Activated CD4-positive, alpha-beta T cell treated with anti-CD3 and anti-CD28 coated beads, Interleukin-2, amount 50 U/mL, for 48 hours (primary cell): Measurements from ENCODE around the gene HTR7.

Experiments
- DNase-seq, 2 experiments: peaks; one replicate each; pipeline ENCODE4 v3.0.0-alpha.2; 2020

HTR7 gene

DNA sequence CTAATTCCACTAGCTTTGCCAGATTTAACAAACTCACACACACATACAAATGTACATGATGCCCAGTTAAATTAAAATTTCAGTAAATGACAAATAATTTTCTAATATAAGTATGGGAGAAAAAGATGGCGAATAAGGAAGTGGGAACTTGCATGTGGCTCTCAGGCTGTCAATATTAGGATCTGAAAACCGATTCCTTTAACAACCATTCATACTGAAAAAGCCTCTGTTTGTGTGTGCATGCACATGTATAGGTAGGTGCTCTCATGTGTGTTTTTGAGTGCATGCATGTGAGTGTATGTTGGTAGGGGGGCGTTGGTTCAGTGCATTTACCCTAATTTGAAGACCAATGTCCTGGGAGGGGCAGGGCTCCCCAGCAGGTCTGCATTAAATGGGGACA is 125.3 kb downstream of the HTR7 start:
- no peak for DNase-seq

- no peak for DNase-seq
These were observed 134.3 kb downstream of the HTR7 start for GRCh38 chr10:90723416-90724068.

- DNase-seq = no peak
These were observed 135.0 kb downstream of the HTR7 start for GRCh38 chr10:90722832-90723231.

GRCh38 chr10:90718182-90718581 is 139.7 kb downstream of the HTR7 start:
- DNase-seq = no peak

DNA sequence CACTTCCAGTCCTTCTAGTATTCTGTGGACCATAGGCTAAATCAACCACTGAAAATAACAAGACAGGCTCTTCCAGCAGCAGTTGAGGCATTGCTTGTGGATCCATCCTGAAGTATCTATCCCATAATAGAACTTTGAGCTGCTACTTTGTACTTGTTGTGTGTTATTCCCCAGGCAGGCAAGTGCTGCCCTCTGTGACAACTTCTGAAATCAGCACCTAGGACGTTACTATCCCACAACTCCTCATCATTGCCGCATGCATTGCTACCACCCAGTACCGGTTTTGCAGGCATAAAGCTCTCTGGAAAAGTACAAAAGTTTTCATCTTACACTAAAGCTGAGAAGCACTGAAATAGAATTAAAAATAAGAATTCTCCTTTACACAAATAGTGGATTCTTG is 145.3 kb downstream of the HTR7 start:
- no peak for DNase-seq

- DNase-seq = no peak
These were observed 148.1 kb downstream of the HTR7 start for GRCh38 chr10:90709727-90710126.

- DNase-seq = no peak
These were observed 150.2 kb downstream of the HTR7 start for GRCh38 chr10:90707657-90708056.

DNA sequence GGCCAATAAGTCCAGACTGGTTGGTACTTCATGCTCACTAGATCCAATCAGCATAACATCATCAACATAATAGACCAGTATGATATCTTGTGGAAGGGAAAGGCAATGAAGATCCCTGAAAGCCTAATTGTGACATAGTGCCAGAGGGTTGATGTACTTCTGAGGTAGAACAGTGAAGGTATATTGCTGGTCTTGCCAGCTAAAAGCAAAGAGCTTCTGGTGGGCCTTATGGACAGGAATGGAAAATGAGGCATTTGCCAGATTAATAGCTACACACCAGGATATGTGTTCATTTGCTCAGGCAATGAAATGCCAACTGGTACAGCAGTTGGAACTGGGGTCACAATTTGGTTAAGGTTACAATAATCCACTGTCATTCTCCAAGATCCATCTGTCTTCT is 156.4 kb downstream of the HTR7 start:
- no peak for DNase-seq

DNA sequence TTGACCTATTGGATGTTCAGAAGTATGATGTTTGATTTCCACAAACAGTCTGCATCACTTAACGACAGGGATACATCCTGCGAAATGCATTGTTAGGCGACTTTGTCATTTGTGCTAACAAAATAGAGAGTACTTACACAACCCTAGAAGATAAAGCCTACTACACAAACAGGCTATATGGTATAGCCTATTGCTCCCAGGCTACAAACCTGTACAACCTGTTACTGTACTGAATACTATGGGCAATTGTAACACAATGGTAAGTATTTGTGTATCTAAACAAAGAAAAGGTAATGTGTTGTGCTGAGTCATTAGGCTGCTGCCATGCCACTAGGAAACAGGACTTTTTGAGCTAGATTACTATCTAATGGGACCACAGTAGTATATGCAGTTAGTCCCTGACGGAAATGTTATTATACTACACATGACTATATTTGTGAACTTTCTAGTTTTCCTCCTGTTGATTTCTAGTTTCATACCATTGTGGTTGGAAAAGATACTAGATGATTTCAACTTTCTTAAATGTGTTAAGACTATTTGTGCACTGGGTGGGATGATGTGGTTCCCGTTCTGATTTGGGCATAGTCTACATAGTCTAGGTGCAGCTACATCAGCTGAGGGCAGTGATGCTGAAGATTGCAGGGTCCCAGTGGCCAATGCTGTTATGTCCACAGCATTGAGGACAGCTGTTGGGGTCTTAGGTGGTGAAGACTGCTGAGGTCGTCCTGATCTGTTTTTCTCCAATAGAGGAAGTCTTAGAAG is 161.7 kb downstream of the HTR7 start:
- no peak for DNase-seq
